Stimulated activated CD8-positive, alpha-beta memory T cell treated with anti-CD3 and anti-CD28 coated beads, Interleukin-4, amount 100 ng/mL, for 48 hours (primary cell): ENCODE data around the gene C22orf15.
A peak's percentile ranks its signal among the peaks of the same experiment; 100 is the strongest.

ENCODE experiments used
- DNase-seq: peaks from one replicate; pipeline ENCODE4 v3.0.0-alpha.2; 2020

Gene C22orf15

GRCh38 chr22:23751441-23751996 is 11.3 kb upstream of the C22orf15 start:
- DNase-seq = no peak

- DNase-seq = no peak
Measured at GRCh38 chr22:23752090-23752691, 10.6 kb upstream of the C22orf15 start.

DNA sequence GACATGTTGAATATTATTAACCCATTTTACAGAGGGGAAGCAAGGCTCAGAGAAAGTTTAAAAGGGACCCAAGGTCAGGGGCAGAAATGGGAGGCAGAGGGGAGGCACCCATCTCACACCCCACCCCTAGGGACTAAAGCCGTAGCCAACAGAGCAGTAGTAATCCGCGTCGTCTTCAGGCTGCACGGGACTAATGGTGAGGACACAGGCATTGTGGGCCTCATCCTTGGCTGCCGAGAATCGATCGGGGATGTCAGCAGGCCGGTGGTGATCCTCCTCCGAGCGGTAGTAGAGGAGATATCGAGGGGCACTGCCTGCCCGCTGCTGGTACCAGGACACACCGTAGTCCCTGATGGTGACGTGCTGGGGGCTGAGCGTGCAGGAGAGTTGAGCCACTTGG is 10.0 kb upstream of the C22orf15 start:
- DNase-seq = no peak

GRCh38 chr22:23753385-23753784 is 9.4 kb upstream of the C22orf15 start:
- DNase-seq = no peak

GRCh38 chr22:23754220-23754919 is 8.4 kb upstream of the C22orf15 start, which contains the start of gene VPREB3:
Gene VPREB3 (minus strand): TSS chr22:23754425. CDS start chr22:23754363, 62 bp downstream.
- no peak for DNase-seq

- no peak for DNase-seq
Measured at GRCh38 chr22:23754980-23755636, 7.7 kb upstream of the C22orf15 start.

DNA sequence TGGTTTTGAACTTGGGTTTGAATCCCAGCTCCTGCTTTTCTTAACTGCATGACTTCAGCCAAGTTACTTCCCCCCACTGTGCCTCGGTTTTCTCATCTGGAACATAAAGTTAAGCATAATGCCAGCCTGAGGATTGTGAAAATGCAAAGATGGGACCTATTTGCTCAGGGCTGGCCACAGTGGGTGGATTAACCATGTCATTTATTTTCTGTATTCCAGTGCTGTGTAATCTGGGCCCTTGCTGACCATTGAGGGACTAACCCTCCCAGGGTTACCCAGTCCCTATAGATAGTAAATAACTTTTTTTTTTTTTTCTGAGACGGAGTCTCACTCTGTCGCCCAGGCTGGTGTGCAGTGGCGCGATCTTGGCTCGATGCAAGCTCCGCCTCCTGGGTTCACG is 7.1 kb upstream of the C22orf15 start:
- no peak for DNase-seq

DNA sequence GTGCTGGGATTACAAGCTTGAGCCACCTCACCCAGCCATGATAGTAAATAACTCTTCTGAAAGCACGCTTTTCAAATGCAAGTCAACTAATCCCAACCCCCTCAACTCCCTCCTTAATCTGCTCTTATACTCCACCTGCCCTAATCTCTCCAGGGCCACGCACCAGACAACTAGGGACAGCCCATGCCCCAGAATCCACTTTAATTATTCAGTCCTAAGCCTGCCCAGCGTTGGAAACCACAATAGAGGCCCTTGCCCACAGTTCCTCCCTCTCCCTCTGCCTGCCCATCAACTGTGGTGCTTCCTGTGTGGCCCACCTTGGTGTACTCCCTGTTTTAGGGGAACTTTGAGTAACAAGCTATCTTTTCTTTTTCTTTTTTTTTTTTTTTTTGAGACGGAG is 5.9 kb upstream of the C22orf15 start:
- DNase-seq = no peak

- no peak for DNase-seq
Measured at GRCh38 chr22:23759566-23759965, 3.2 kb upstream of the C22orf15 start.

DNA sequence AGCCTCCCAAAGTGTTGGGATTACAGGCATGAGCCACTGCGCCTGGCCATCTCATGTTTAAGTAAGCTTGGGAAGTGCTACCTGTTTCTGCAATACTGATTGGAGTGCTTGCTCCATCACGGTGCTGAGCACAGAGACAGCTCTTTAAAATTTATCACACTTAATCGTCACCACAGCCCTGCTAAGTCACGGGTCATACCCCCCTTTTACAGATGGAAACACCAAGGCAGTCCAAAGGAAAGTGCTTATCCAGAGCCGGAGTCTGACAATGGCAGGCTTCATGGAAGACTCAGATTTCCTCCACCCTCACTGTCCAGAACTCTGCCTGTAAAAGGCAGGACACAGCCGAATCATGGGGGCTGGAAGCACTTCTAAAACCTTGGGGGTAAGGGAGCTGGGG is 2.7 kb upstream of the C22orf15 start:
- DNase-seq = no peak

DNA sequence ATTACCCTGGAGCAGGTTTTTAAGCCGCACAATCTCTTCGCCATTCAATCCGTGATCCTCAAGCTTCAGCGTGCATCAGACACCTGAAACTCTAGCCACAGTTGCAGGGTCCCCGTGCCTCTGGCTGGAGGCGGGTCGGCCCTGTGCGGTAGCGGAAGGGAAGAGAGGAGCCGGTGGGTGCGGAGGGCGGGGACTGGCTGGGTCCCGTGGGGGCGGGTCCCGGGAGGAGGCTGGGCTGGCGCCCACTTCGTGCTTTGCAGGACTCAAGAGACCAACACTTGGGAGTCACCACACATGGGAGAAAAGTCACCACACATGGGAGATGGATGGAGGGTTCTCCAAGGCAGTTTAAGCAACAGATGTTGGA is 772 bp downstream of the C22orf15 start:
- peak; percentile 80 for DNase-seq

GRCh38 chr22:23763954-23764353 is 1.2 kb downstream of the C22orf15 start:
- no peak for DNase-seq

DNA sequence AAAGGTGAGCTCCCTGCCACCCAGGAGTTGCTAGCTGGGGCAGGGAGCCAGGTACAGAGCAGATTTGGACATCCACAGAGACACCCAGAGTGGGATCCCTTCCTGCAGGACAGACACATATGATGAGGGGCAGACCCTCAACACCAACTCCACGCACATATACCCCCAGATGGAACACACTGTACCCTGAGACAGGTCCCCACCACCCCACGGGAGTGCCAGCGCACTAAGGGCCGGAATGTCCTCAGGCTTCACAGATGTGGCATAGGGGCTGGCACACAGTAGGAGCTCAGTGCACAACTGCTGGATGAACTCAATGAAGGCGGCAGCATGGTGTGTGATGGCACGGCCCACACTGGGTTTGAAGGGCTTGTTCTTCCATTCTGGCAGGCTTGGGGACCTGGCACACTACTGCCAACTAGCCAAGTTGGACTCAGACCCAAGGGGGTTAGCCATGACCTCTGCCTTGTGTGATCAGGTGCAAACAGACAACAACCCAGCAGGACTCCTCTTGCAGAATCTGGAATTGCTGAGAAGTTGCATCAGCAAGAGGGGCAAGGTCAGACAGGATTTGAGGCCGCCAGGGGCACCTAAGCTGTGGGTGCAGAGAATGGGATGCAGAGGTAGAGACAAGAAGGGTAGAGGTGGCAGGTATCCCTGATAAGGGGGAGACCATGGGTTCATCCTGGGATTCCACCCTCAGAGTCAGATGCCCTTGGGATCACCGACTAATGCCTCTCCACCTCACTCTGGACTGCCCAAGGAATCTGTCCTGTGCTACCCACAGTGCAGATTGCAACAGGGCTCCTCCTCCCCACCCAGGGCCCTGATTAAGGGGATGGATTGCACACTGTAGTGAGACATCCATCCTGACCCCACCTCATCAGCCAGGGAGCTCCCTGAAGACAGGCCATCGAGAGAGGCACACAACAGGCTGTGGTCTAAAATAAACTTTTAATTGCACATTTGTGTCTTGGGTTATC is 2.4 kb downstream of the C22orf15 start:
- no peak for DNase-seq

DNA sequence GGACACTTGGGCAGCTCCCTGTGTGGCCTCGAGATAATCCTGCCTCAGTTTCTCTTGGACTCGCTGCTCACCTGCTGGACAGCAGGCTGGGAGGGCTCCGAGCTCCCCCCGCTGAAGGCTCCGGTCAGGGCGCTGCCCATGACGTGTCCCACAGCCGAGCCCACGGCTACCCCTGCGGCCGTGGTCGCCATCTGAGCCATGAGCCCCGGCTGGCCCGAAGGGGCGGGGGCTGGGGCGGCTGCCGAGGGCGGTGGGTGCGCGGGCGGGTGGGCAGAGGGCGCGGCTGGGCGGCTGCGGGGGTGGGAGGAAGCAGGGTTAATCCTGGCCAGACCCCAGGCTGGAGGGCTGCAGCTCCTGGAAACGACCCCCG is 4.5 kb downstream of the C22orf15 start:
- no peak for DNase-seq

DNA sequence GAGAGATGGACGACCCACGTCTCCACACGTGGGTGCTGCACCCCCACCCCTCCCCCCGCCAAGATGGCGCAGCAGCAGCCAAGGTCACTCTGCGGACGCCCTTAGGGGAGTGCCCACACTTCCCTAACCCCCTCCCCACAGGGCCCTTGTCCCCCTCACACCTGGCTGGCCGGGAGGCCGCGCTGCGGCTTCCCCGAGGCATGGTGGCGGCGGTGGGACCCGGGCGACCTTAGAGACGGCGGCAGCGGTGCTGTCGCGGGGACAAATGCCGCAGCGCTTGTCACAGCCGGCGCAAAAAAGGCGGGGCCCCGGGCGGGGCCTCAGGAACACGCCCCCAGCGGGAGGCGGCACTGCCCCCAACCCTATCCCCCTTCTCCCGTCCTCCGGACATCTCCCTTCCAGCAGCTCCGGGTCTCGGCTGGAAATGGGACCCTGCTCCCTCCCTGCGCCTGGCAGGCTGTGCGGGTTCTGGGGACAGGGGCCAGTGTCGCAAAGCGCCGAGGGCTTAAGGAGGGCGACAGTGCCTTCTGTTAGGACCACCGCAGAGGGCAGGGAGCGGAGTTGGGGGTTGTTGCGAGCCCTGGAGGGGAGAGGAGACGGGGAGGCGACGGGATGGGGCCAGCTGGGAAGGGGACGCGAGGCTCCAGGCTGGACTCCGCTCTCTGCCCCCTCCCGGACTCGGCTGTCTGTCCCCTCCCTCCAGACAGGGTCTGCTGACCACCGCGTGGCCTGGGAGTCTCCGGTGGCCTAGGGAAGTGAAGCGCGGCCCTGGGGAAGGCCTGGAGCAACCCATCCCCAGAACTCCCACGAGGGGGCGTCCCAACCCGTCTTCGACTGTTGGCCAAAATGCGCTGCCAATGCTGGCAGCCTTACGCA is 5.1 kb downstream of the C22orf15 start, which contains the start of gene CHCHD10:
Gene CHCHD10 (minus strand): TSS at position 300 of the 876 bp plus-strand sequence. CDS start 98 bp downstream, at position 202.
- DNase-seq = peak; percentile 87

DNA sequence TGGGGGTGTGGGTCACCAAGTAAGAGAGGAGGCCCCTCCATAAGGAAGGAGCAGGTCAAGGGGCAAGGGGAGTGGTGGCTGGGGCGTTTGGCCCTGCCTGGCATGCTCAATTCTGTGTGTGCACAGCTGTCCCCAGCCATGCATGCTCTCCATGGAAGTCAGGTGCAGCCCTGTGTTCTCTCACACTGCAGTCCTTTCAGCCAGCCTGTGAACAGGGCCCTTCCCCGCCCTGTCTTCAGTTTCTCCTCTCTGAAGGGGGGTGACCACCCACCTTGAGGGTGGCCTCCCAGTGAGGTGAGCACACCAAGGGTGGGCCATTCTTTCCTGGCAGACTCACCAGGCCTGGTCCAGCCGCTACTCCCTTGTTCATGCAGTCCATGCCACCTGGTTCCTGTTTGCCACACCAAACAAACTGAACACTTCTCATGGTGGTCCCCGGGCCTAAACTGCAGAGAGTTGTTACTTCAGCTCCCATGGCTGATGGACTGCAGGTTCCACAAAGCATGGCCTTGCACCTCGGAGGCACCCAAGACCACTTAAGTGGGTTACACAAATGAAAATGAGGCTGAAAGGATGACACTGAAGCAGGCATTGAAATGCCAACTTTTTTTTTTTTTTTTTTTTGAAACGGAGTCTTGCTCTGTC is 6.7 kb downstream of the C22orf15 start:
- no peak for DNase-seq

- no peak for DNase-seq
Measured at GRCh38 chr22:23772315-23772648, 9.5 kb downstream of the C22orf15 start.

DNA sequence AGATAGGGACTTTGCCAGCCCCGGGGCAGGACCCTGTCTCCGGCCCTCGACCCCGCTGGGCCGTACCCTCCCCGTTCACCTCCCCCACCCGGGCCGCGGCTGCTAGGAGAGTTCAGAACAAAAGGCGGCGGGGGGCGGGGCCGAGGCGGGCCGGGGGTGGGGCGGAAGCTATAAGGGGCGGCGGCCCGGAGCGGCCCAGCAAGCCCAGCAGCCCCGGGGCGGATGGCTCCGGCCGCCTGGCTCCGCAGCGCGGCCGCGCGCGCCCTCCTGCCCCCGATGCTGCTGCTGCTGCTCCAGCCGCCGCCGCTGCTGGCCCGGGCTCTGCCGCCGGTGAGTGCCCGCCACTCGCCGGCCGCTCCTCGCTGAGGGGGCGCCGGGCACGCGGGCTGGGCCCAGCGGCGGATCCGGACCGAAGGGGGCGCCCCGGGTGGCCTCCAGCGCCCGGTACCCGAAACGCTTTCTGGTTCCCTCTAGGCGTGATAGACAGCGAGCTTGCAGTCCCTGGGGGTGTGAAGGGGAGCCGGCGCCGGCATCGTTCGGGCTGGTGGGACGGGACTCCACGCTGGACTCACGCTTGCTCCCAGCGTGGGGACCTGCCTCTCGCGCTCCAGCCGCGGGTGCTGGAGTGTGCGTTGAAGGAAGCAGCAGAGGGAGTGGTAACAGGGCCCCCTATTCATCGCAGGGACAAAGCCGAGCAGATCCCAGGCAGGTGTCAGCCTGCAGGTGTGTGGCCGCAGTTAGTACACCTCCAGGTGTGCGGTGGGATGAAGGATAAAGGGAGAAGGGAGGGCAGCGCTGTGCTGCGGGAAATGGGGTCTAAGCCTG is 10.1 kb downstream of the C22orf15 start, which contains the start of gene MMP11:
Gene MMP11 (plus strand): TSS at position 201 of the 825 bp plus-strand sequence. CDS start 22 bp downstream, at position 223.
- peak; percentile 70 for DNase-seq

DNA sequence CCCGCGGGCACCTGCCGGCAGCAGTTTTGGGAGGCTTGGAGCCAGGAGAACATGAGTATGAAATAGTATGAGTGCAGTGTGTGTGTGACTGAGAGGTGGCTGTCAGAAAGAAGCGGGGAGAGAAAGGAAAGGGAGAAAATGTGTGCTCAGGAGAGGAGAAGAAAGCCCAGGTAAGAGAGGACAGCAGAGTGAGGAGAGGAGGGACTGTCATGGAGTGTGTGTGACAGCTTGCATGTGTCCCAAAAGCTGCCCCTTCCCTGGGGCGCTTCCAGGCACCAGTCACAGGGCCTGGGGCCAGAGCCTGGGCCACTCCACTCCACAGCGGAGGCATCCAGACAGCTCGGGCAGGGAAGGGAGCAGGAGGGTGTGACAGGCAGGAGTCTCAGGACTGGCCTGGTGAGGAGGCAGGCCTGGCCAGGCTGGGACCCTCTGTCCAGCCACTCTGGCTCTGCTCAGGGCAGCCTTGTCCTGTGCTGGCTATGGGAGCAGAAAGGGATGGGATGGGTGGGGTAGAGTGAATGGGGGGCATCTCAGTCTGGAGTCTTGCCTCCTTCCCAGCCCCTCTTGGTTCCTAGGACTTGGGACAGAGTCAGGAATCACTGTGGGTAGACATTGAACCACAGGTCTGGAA is 10.8 kb downstream of the C22orf15 start:
- DNase-seq = no peak
